OCI-LY7 (cell line): ENCODE measurements around the gene ST14. TPM values are rescaled to one million over a fixed set of nuclear protein-coding genes. Genes with fewer than 3 reads are reported as not detected.
"Not testable (repeated sequence)": the region's sequence is repeated elsewhere in the genome, so short reads cannot be mapped to it uniquely, and the experiment has no call there.

Experiments
- BruUV-seq: library from RNA; stranded (reverse); fragments of 400-500 nt; replicated peaks from 2 replicates; lab custom pipeline; 2021; lab: Mats Ljungman, UMichigan
- CTCF ChIA-PET: fragments of 300-600 bp; sonication (Branson Sonifier 250); formaldehyde crosslinking; loops from one replicate; lab custom pipeline; 2022; ENCODE audit warnings: antibody characterized with exemption; ENCODE audit not compliant: unreplicated experiment; lab: Charles Lee
- POLR2A ChIA-PET: fragments of 300-600 bp; sonication (Branson Sonifier 250); formaldehyde crosslinking; loops from one replicate; lab custom pipeline; 2022; ENCODE audit warnings: antibody characterized with exemption; lab: Charles Lee
- DNase-seq: peaks from one replicate; pipeline ENCODE4 v3.0.0-alpha.2; 2015; ENCODE audit warnings: low spot score
- H2AFZ ChIP-seq: fragments of 200-600 bp; sonication (generic), shearing (Covaris generic); 2 replicates; pipeline ENCODE4 v1.6.1; 2014; ENCODE audit warnings: mild to moderate bottlenecking, antibody characterized with exemption, low read length, moderate library complexity
- H3K27ac ChIP-seq: fragments of 200-600 bp; sonication (generic); 2 replicates; pipeline ENCODE4 v1.5.1; 2014; ENCODE audit warnings: mixed run types, low read depth, mild to moderate bottlenecking, moderate library complexity, low read length, inconsistent platforms; ENCODE audit not compliant: poor library complexity, severe bottlenecking
- H3K36me3 ChIP-seq: fragments of 200-600 bp; sonication (generic); 2 replicates; pipeline ENCODE4 v1.6.1; 2014; ENCODE audit warnings: mild to moderate bottlenecking, antibody characterized with exemption, low read length, moderate library complexity, mixed read lengths; ENCODE audit not compliant: insufficient read depth
- H3K4me1 ChIP-seq: fragments of 200-600 bp; sonication (generic); 2 replicates; pipeline ENCODE4 v1.5.1; 2014; ENCODE audit warnings: mild to moderate bottlenecking, low read length; ENCODE audit not compliant: insufficient read depth, poor library complexity, severe bottlenecking
- H3K4me2 ChIP-seq: fragments of 200-600 bp; sonication (generic); 2 replicates; pipeline ENCODE4 v1.6.1; 2014; ENCODE audit warnings: mild to moderate bottlenecking, low read length
- H3K4me3 ChIP-seq: fragments of 200-600 bp; sonication (generic); 2 replicates; pipeline ENCODE4 v1.5.1; 2014; ENCODE audit warnings: mild to moderate bottlenecking, low read depth, low read length; ENCODE audit not compliant: poor library complexity, severe bottlenecking
- H3K79me2 ChIP-seq: fragments of 200-600 bp; sonication (generic); 2 replicates; pipeline ENCODE4 v1.6.1; 2016; ENCODE audit warnings: low read depth, mild to moderate bottlenecking, low read length, moderate library complexity, mixed read lengths; ENCODE audit not compliant: insufficient read depth
- H3K9me2 ChIP-seq: fragments of 200-600 bp; sonication (generic); 2 replicates; pipeline ENCODE4 v1.6.1; 2016; ENCODE audit warnings: mild to moderate bottlenecking, low read length, mixed read lengths; ENCODE audit not compliant: insufficient read depth
- H3K9me3 ChIP-seq: fragments of 200-600 bp; sonication (generic); 2 replicates; pipeline ENCODE4 v1.6.1; 2014; ENCODE audit warnings: mild to moderate bottlenecking, mixed run types, low read length, mixed read lengths
- H4K20me1 ChIP-seq: fragments of 200-600 bp; sonication (generic); 2 replicates; pipeline ENCODE4 v1.6.1; 2014; ENCODE audit warnings: mild to moderate bottlenecking, antibody characterized with exemption, low read length, moderate library complexity, mixed read lengths; ENCODE audit not compliant: insufficient read depth
- EZH2phosphoT487 ChIP-seq: fragments of 200-600 bp; sonication (generic); IDR thresholded peaks from 2 replicates; pipeline ENCODE4 v1.6.1; 2018; ENCODE audit warnings: low read depth, borderline replicate concordance, mild to moderate bottlenecking, mixed run types, antibody characterized with exemption, low read length, moderate library complexity, mixed read lengths
- intact Hi-C: fragments of 100-400 bp; cut with micrococcal nuclease; formaldehyde crosslinking; loops from one replicate; pipeline ENCODE4 v1.10.0; 2022; ENCODE audit not compliant: unreplicated experiment
- total RNA-seq, 2 experiments: library from RNA; depleted of rRNA in 1 of 2; stranded (reverse); fragments of >200 nt in 1 of 2; shearing (Covaris generic) in 1 of 2; gene quantifications; 2 replicates each; pipeline ENCODE4 v1.2.3, GENCODE V29; 2014 to 2022
- TF ChIP-seq, protein P1 (sequence below): fragments of 200-600 bp; sonication (generic); conservative IDR thresholded peaks from 2 replicates; pipeline ENCODE4 v1.5.1; 2014; ENCODE audit warnings: mild to moderate bottlenecking, antibody characterized with exemption, low read length, moderate library complexity, mixed read lengths

The ST14 gene
- total RNA-seq, 2 experiments from 2014 or later, result 98.0 to 135 TPM

DNA sequence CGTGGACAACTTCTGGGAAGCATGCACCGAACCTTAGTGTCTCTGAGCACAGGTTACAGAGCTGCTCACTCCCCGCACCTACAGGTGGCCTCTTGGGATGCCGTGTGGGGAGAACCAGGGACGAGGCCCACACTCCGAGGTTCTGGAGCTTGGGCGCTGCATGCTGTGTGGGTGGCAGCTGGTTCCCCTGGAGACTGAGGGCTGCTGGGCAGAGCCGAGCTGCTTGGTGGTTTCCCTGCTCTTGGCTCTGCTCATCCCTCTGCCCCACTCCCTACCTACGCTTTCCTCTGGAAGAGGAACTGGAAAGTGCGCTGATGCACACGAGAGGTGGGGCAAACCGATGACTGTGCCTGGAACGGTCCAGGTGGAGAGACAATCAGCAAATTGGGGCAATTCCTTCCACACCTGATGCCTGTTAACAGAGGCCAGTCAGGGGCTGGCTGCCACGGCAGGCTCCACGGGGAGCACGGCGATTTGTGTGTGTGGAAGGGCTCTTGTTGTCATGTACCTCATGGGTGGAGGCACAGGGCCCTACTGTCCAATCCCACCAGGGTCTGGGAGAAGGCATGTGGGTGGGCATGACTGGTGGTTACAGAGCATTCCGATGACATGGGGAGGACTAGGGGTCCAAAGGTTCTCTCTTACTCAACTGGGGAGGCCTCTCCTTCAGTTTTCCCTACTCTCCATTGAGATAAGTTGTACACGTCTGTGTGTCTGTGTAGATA is 60.9 kb downstream of the ST14 start:
- no peak for DNase-seq
- H3K4me2 ChIP-seq, result no peak overlapping the region
- TF ChIP-seq, protein P1, sequence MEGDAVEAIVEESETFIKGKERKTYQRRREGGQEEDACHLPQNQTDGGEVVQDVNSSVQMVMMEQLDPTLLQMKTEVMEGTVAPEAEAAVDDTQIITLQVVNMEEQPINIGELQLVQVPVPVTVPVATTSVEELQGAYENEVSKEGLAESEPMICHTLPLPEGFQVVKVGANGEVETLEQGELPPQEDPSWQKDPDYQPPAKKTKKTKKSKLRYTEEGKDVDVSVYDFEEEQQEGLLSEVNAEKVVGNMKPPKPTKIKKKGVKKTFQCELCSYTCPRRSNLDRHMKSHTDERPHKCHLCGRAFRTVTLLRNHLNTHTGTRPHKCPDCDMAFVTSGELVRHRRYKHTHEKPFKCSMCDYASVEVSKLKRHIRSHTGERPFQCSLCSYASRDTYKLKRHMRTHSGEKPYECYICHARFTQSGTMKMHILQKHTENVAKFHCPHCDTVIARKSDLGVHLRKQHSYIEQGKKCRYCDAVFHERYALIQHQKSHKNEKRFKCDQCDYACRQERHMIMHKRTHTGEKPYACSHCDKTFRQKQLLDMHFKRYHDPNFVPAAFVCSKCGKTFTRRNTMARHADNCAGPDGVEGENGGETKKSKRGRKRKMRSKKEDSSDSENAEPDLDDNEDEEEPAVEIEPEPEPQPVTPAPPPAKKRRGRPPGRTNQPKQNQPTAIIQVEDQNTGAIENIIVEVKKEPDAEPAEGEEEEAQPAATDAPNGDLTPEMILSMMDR, result no peak
- no peak for TF ChIP-seq EZH2phosphoT487
- intact Hi-C loops, result no loop called here
- BruUV-seq, result no TSS peak
- no peaks in the 10 kb centered on the region for H3K79me2 ChIP-seq
- no peaks in the 10 kb centered on the region for H4K20me1 ChIP-seq
- CTCF ChIA-PET, result no interaction called here
- POLR2A ChIA-PET, result no interaction called here
- H3K9me3 ChIP-seq, result no peaks in the 10 kb centered on the region
- peaks cover 9% of the 10 kb centered on the region for H3K36me3 ChIP-seq
- H3K4me3 ChIP-seq, result no peak overlapping the region
- H3K27ac ChIP-seq, result no peak overlapping the region
- no peaks in the 10 kb centered on the region for H3K4me1 ChIP-seq
- no peaks in the 10 kb centered on the region for H3K9me2 ChIP-seq
- no peak overlapping the region for H2AFZ ChIP-seq

DNA sequence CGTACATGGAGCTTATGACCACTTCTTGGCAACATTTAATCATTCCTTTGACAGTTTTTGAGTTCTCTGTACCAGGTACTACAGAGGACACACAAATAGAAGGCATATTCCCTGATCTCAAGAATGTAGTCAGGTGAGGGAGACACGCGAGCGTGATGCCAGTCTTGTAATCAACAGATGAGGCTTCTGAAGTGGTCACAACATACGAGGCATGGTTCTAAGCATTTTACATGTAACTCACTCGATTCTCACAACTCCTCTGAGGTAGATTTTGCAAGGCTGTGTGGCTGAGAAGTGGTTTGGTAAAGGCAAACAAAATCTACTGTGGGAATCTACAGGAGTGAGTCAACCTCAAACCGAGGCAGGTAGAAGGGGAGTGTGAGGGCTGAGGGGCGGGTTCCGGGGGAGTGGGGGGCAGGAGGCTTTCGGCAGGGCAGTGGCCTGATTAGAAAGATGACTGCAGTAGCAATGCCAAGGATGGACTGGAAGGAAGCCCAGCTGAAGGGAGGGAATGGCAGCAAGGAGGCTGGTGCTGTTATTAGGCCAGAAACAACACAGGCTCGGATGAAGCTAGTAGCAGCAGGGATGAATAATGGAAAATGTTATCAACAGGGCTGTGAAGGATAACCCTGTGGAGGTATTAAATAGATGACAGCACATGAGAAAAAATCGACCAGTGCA is 63.8 kb downstream of the ST14 start:
- no peaks in the 10 kb centered on the region for H3K9me2 ChIP-seq
- no TSS peak for BruUV-seq
- POLR2A ChIA-PET, result interaction anchor here (0.9 kb wide), 1 partner anchor 68 kb away, joined by 3 read pairs; no protein-coding TSS in a partner anchor
- intact Hi-C loops, result no loop called here
- no peak for DNase-seq
- H3K4me3 ChIP-seq, result no peak overlapping the region
- peaks cover 9% of the 10 kb centered on the region for H3K36me3 ChIP-seq
- TF ChIP-seq EZH2phosphoT487, result no peak
- TF ChIP-seq, protein P1, result no peak
- CTCF ChIA-PET, result no interaction called here
- peaks cover 7% of the 10 kb centered on the region for H3K4me1 ChIP-seq
- no peaks in the 10 kb centered on the region for H3K79me2 ChIP-seq
- no peak overlapping the region for H3K27ac ChIP-seq
- H4K20me1 ChIP-seq, result no peaks in the 10 kb centered on the region
- H3K4me2 ChIP-seq, result no peak overlapping the region
- H3K9me3 ChIP-seq, result no peaks in the 10 kb centered on the region
- no peak overlapping the region for H2AFZ ChIP-seq

DNA sequence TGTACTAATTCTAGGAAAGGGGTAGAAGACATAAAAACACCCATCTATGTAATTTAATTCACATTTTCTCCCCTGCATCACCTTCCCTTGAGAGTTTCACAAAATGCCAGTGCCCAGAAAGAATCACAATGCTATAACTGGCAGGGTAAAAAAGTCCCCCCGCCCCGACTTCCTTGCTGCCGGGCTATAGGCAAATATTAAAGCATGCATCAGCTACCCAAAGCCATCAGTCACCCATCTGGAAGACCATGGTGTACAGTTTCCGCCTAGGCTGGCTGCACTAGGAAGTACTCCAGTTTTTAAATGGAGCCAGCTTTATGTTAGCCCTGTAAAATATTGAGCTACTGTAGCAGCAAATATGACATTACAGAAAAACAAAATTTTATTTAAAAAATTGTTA is 67.8 kb downstream of the ST14 start:
- Histone ChIP-seq H3K4me3 (no peak overlapping the region), H4K20me1 (no peaks in the 10 kb centered on the region), H3K4me2 (no peak overlapping the region), H2AFZ (no peak overlapping the region), H3K9me3 (no peaks in the 10 kb centered on the region), H3K27ac (no peak overlapping the region), H3K4me1 (peaks cover 7% of the 10 kb centered on the region), H3K79me2 (no peaks in the 10 kb centered on the region), H3K9me2 (no peaks in the 10 kb centered on the region), H3K36me3 (peaks cover 13% of the 10 kb centered on the region)
- TF ChIP-seq EZH2phosphoT487, result no peak
- TF ChIP-seq, protein P1, result no peak
- intact Hi-C loops, result no loop called here
- CTCF ChIA-PET, result interaction anchor here (0.6 kb wide), 1 partner anchor 57 kb away, joined by 3 read pairs; no protein-coding TSS in a partner anchor
- peak; percentile 24 for DNase-seq
- BruUV-seq, result no TSS peak
- POLR2A ChIA-PET, result no interaction called here

DNA sequence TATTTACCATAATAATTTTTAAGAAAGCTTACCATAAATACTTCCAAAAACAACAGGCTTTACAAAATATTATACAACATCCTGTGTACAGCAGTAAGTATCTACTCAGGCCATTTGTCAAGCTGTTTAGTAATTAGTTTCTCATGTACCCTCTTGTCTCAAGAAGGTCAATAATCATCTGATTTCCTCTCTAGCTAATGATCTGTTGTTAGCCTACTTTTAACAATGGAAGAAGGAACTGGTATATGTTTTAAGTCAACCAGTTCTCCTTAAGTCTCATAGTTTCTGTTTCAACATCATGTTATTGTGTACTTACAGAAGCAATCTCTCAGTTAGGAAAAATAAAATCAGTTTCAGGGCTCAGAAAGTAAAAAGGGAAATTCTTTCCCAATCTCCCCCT is 73.9 kb downstream of the ST14 start:
- H3K4me1 ChIP-seq, CTCF ChIA-PET, H2AFZ ChIP-seq, H3K27ac ChIP-seq, POLR2A ChIA-PET, intact Hi-C loops, DNase-seq, H3K9me2 ChIP-seq, H3K9me3 ChIP-seq, H3K4me3 ChIP-seq, H4K20me1 ChIP-seq, H3K79me2 ChIP-seq, BruUV-seq, H3K4me2 ChIP-seq: not testable (repeated sequence)
- H3K36me3 ChIP-seq, result peaks cover 52% of the 10 kb centered on the region
